ENCODE measurements around the gene KIF2C.
"Not testable (repeated sequence)": the region's sequence is repeated elsewhere in the genome, so short reads cannot be mapped to it uniquely, and the experiment has no call there.

The KIF2C gene

GRCh38 chr1:44786841-44787426 is 47.3 kb downstream of the KIF2C start:
- FAIRE-seq (no peak), DNase-seq (ENCODE audit: insufficient read length, low spot score) (no peak)
- no peak for TF ChIP-seq CTCF (IDR thresholded peaks at IDR 0.05; ENCODE audit: insufficient read depth, missing control alignments)

- FAIRE-seq (no peak), DNase-seq (ENCODE audit: insufficient read length, low spot score) (no peak)
- TF ChIP-seq CTCF (IDR thresholded peaks at IDR 0.05; ENCODE audit: insufficient read depth, missing control alignments) = no peak
These were observed 47.9 kb downstream of the KIF2C start for GRCh38 chr1:44787506-44787905.

- no peak for FAIRE-seq
- no peak for TF ChIP-seq CTCF (IDR thresholded peaks at IDR 0.05; ENCODE audit: insufficient read depth, missing control alignments)
- DNase-seq (ENCODE audit: insufficient read length, low spot score) = no peak
These were observed 48.7 kb downstream of the KIF2C start, which contains the start of gene BEST4 for GRCh38 chr1:44788120-44788860. BEST4 (minus strand) TSS chr1:44788170; CDS start chr1:44787705, 465 bp downstream.

GRCh38 chr1:44790968-44791801 is 51.5 kb downstream of the KIF2C start:
- no peak for DNase-seq (ENCODE audit: insufficient read length, low spot score)
- TF ChIP-seq CTCF (IDR thresholded peaks at IDR 0.05; ENCODE audit: insufficient read depth, missing control alignments) = no peak
- FAIRE-seq = no peak

- TF ChIP-seq CTCF (IDR thresholded peaks at IDR 0.05; ENCODE audit: insufficient read depth, missing control alignments) = no peak
- DNase-seq (ENCODE audit: insufficient read length, low spot score) (no peak), FAIRE-seq (no peak)
These were observed 53.3 kb downstream of the KIF2C start for GRCh38 chr1:44792736-44793502.

- FAIRE-seq = not testable (repeated sequence)
These were observed 58.2 kb downstream of the KIF2C start for GRCh38 chr1:44797886-44798285.

More at GRCh38 chr1:44797886-44798285, 58.2 kb downstream of the KIF2C start:
- not testable (repeated sequence) for DNase-seq (ENCODE audit: insufficient read length, low spot score)

All from D721Med (cell line).